D721Med (cell line): ENCODE results near the gene CEP162.
"Not testable (repeated sequence)": the region's sequence is repeated elsewhere in the genome, so short reads cannot be mapped to it uniquely, and the experiment has no call there.

Source experiments
- DNase-seq: peaks from one replicate; pipeline ENCODE4 v3.0.0; 2011; ENCODE audit warnings: low spot score; ENCODE audit not compliant: insufficient read length
- FAIRE-seq: peaks from 2 replicates; lab custom pipeline; 2011; peaks lifted over from hg19 to GRCh38; lab: Jason Lieb, UNC
- TF ChIP-seq, protein P1 (sequence below): IDR thresholded peaks from 2 replicates; pipeline ENCODE4 v1.5.1; 2012; ENCODE audit warnings: mild to moderate bottlenecking, control low read depth; ENCODE audit not compliant: insufficient read depth; ENCODE audit errors: missing control alignments

Gene CEP162

DNA sequence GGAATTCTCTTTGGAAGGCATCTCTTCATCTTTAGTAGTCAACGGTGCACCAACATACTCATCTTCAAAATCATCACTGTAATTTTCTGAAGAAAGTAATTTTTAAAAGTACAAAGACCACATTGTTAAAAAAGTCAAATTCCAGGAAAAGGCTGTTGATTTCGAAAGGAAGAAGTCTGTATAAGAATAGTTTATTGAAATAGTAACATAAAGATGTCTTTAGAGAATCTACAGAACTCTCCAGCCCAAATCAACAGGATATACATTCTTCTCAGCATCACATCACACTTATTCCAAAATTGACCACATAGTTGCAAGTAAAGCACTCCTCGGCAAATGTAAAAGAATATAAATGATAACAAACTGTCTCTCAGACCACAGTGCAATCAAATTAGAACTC, 23.4 kb downstream of the CEP162 start:
- no peak for DNase-seq
- TF ChIP-seq, protein P1, sequence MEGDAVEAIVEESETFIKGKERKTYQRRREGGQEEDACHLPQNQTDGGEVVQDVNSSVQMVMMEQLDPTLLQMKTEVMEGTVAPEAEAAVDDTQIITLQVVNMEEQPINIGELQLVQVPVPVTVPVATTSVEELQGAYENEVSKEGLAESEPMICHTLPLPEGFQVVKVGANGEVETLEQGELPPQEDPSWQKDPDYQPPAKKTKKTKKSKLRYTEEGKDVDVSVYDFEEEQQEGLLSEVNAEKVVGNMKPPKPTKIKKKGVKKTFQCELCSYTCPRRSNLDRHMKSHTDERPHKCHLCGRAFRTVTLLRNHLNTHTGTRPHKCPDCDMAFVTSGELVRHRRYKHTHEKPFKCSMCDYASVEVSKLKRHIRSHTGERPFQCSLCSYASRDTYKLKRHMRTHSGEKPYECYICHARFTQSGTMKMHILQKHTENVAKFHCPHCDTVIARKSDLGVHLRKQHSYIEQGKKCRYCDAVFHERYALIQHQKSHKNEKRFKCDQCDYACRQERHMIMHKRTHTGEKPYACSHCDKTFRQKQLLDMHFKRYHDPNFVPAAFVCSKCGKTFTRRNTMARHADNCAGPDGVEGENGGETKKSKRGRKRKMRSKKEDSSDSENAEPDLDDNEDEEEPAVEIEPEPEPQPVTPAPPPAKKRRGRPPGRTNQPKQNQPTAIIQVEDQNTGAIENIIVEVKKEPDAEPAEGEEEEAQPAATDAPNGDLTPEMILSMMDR: no peak
- no peak for FAIRE-seq

DNA sequence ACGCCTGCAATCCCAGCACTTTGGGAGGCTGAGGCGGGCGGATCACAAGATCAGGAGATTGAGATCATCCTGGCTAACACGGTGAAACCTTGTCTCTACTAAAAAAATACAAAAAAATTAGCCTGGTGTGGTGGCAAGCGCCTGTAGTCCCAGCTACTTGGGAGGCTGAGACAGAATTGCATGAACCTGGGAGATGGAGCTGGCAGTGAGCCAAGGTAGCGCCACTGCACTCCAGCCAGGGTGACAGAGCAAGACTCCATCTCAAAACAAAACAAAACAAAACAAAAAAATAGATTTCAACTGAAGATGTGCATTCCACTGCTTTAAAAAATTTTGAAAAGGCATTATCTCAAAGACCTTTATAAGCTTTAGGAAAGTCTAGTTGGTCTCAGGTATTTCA, 27.5 kb downstream of the CEP162 start:
- not testable (repeated sequence) for DNase-seq, FAIRE-seq

DNA sequence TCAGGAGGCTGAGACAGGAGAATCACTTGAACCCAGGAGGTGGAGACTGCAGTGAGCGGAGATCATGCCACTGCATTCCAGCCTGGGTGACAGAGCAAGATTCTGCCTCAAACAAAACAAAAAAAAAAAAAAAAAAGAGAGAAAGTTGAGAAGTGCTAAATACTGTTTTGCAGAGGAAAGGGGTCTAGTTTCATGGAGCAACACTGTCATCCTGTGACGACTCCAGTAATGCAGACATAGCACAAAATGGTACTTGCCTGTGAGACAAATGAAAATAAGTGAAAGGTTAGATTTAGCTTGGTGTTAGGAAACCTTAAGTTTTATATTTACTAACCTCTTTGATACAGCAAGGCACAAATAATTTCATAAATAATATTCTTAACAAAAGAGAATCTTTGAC, 29.7 kb downstream of the CEP162 start:
- DNase-seq: no peak
- TF ChIP-seq, protein P1: peak; percentile 26
- no peak for FAIRE-seq

DNA sequence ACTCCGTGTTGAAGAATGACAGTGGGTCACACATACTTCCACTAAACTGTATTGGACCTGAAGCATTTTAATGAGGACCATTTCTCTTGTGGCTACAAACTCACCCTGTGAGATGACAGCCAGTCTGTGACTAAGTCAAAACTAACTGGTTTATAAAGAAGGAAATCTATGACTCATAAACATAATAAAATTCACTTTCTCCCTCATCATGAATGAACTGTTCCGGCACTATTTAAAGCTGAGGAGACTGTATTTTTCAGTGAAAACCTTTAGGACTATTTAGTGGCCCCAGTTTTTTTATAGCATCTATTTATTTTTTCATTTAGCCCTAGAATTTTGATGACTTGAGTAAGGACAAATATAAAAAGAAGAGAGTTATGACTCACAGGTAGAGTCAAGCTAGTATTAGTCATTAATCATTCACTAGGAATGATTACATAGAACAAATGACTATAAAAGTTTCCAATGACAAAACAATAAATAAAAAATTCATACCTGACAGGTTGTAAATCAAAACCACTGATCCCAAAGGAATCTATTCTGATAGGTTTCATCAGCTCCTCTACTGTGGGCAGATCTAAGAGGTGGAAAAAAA, 34.2 kb downstream of the CEP162 start:
- TF ChIP-seq, protein P1: no peak
- FAIRE-seq (no peak), DNase-seq (no peak)

DNA sequence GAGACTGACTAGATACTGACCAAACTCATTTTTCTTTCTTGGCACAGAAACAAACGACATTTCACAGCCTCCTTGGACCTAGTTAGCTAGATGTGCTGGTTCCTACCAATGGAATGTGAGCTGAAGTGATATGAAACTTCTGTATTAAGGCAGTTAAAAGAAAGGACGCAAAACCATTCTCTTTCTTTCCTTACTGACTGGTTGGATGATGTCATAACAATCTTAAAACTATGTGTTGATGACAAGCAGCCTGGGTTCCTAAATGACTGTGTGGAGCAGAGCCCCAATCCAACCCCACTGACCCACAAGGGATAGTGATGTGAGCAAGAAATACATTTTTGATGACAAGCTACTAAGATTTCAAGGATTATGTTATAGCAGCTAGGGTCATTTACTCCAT, 35.6 kb downstream of the CEP162 start:
- FAIRE-seq (no peak), DNase-seq (no peak)
- TF ChIP-seq, protein P1: no peak

DNA sequence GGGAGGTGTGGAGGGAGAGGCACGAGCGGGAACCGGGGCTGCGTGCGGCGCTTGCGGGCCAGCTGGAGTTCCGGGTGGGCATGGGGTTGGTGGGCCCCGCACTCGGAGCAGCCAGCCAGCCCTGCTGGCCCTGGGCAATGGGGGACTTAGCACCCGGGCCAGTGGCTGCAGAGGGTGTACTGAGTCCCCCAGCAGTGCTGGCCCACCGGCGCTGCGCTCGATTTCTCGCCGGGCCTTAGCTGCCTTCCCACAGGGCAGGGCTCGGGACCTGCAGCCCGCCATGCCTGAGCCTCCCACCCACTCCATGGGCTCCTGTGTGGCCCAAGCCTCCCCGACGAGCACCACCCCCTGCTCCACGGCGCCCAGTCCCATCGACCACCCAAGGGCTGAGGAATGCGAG, 38.1 kb downstream of the CEP162 start:
- not testable (repeated sequence) for DNase-seq, FAIRE-seq

DNA sequence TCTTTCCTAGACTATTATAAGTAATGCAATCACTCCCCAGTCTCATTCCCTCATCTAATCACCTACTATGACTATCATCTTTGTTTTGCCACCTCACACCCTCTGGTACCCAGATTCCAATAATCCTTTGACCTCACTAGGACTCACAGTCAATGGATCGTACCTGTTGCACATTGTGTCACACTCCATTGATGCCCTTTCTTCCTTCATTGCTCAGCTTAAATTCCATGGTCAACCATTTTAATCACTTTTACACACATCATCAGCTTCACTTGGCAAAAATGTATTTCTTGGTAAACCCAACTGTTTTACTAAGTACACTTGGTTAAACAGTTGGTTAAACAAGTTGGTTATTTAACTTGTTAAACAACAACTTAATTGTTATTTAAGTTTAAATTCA, 44.0 kb downstream of the CEP162 start:
- FAIRE-seq: no peak
- TF ChIP-seq, protein P1: no peak
- no peak for DNase-seq

DNA sequence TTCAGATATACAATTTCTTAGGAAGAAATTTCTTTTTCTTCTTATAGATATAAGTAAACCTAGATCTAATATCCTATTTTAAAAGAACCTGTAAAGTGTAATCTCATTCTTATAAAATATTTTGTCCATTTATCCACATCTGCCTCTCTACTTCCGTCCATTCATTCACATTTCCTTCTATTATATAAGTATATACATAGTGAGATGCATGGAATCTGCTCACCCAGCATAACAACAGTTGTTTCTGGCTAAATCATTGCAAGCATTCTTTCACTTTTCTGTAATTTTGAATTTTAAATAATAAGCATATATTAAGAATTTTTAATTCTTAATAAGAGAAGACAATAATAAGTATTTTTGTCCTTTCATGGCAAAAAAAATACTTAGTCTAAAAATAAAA, 45.4 kb downstream of the CEP162 start:
- no peak for FAIRE-seq

More for the DNA sequence above, 45.4 kb downstream of the CEP162 start:
- TF ChIP-seq, protein P1: no peak
- no peak for DNase-seq
